Hindlimb muscle (tissue), 1 donor: ENCODE data around the gene TSNAX. TPM values are rescaled to one million over a fixed set of nuclear protein-coding genes. Genes with fewer than 3 reads are reported as not detected.
A peak's percentile ranks its signal among the peaks of the same experiment; 100 is the strongest.

Experiments
- DNase-seq: peaks from one replicate; pipeline ENCODE4 v3.0.0-alpha.2; 2013
- polyA plus RNA-seq: library from polyadenylated mRNA; unstranded; fragments of 120-200 nt; gene quantifications from one replicate; pipeline ENCODE4 v1.2.1, GENCODE V29; 2013; ENCODE audit not compliant: insufficient read length

Gene TSNAX
- polyA plus RNA-seq, 1 donor, result 29.7 TPM

GRCh38 chr1:231601824-231602672 lies 73.6 kb downstream of the TSNAX start:
- DNase-seq, result no peak

- DNase-seq, result no peak
Measured at GRCh38 chr1:231602673-231602984, 74.2 kb downstream of the TSNAX start.

- peak; percentile 58 for DNase-seq
Measured at GRCh38 chr1:231603598-231604275, 75.3 kb downstream of the TSNAX start.

- DNase-seq, result no peak
Measured at GRCh38 chr1:231604276-231604621, 75.8 kb downstream of the TSNAX start.

GRCh38 chr1:231605149-231606100 lies 77.0 kb downstream of the TSNAX start:
- no peak for DNase-seq

GRCh38 chr1:231606712-231607111 lies 78.2 kb downstream of the TSNAX start:
- no peak for DNase-seq

DNA sequence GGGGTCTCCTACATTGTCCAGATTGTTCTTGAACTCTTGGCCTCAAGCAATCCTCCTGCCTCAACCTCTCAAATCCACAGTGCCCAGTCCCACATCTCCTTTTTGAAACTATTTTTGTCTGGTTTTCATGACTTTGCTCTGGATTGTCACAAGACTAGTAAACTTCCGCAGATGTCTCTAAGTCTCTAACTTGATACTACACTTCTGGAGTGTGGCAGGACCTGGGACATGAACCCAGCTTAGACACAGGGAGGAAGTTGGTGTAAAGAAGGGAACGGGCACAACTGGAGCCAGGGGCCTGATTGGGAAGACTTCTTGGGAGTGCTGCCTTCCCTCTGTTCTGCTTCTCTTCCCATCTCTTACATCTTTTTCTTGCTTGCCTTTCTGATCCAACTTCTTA lies 81.9 kb downstream of the TSNAX start:
- no peak for DNase-seq

GRCh38 chr1:231611111-231611510 lies 82.6 kb downstream of the TSNAX start:
- DNase-seq, result no peak

- no peak for DNase-seq
Measured at GRCh38 chr1:231611851-231612250, 83.4 kb downstream of the TSNAX start.

GRCh38 chr1:231612393-231613089 lies 84.1 kb downstream of the TSNAX start:
- no peak for DNase-seq

GRCh38 chr1:231613419-231614349 lies 85.2 kb downstream of the TSNAX start:
- no peak for DNase-seq

Other genes starting within 250 kb of the TSNAX start
- 6.2 TPM for gene EXOC8, start 190.8 kb upstream of the TSNAX start, polyA plus RNA-seq
- gene SPRTN, start 190.4 kb upstream of the TSNAX start, polyA plus RNA-seq, result 6.3 TPM
- 31.3 TPM for gene EGLN1, start 106.4 kb upstream of the TSNAX start, polyA plus RNA-seq
- 7.3 TPM for gene DISC1, start 98.1 kb downstream of the TSNAX start, polyA plus RNA-seq